ENCODE data around the gene RASSF4. TPM values are rescaled to one million over a fixed set of nuclear protein-coding genes. Genes with fewer than 3 reads are reported as not detected.

The RASSF4 gene
- total RNA-seq, 1 donor from 2014 or later, result 608 TPM

DNA sequence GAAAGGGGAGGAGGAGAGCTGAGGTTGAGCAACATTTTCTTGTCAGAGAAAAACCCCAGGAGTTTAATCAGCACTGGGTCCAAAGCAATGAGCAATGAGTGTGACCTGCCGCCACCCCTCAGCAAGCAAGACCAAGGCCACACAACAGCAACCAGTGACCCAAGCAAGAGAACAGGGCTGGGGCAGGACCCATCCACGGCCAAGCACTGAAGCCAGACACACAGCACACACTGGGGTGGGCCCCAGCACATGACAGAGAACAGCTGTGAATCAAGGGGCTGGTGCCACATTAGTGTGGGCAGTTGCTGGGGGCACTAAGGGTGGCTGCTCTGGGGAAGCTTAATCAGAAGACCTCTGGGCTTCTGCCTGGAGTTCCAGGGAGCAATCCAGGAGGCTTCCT is 32.2 kb upstream of the RASSF4 start:
- DNase-seq (ENCODE audit: low read depth), result peak; percentile 81

DNA sequence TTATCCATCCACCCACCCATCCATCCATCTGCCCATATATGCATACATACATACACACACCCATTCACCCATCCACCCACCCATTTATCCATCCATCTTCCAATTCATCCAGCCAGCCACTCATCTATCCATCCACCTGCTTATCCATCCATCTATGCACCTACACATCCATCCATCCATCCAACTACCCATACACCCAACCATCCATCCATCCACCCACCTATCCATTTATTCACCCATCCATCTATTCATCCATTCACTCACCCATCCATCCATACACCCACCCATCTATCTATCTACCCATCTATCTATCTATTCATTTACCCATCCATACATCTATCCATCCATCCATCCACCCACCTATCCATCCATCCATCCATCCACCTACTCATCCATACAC is 31.1 kb upstream of the RASSF4 start:
- no peak for DNase-seq (ENCODE audit: low read depth)

GRCh38 chr10:44929356-44930255 is 30.0 kb upstream of the RASSF4 start:
- DNase-seq (ENCODE audit: low read depth), result no peak

DNA sequence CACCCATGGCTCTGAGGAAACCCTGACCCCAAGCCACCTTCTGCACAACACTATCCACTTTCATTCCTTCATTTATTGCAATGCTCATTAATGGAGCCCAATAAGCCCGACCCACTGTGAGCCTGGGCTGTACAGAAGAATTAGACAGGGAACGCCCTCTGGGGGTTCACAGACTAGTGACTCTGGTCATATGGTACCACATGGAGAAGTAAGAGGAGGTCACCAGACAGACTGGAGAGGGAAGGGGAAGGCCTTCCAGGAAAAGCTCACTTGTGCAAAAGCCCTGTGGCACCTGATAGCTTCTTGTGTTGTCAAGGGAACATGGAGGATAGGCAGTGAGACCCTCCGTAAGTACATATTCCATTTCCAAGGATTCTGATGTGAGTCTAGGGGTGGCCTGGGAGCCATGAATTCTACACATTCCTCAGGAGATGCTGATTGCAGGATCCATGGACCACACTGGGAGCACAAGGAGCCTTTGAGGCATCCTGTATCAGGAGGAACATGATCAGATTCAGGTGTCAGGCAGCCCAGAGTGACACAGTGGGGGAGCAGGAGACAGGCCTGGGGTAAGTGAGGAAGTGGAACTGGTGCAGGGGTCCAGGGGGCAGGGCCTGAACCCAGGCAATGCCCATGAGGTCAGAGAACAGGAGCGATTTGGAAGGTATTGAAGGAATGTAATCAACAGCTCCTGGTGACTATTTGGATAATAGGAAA is 28.5 kb upstream of the RASSF4 start:
- no peak for DNase-seq (ENCODE audit: low read depth)

GRCh38 chr10:44931621-44932516 is 27.7 kb upstream of the RASSF4 start:
- DNase-seq (ENCODE audit: low read depth), result no peak

GRCh38 chr10:44932517-44933450 is 26.8 kb upstream of the RASSF4 start:
- DNase-seq (ENCODE audit: low read depth), result peak; percentile 91

GRCh38 chr10:44933451-44934321 is 25.9 kb upstream of the RASSF4 start:
- no peak for DNase-seq (ENCODE audit: low read depth)

- DNase-seq (ENCODE audit: low read depth), result no peak
Measured at GRCh38 chr10:44934416-44935200, 25.0 kb upstream of the RASSF4 start.

GRCh38 chr10:44935201-44935965 is 24.2 kb upstream of the RASSF4 start:
- peak; percentile 99 for DNase-seq (ENCODE audit: low read depth)

DNA sequence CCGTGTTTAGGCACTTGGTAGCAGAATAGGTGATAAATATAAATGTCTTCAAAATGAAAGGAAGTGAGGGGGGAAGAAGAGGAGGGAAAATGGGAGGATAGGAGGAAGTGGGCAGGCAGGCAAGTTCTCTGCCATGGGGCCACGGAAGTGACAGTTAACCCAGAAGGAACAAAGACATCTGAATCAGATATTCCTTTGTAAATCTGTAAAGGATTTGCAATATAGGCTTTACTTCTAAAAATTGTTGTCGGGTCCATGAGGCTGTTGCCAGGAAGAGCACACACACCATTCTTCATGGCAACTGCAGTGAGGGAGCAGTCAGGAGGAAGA is 23.7 kb upstream of the RASSF4 start:
- DNase-seq (ENCODE audit: low read depth), result no peak

- no peak for DNase-seq (ENCODE audit: low read depth)
Measured at GRCh38 chr10:44936314-44936975, 23.2 kb upstream of the RASSF4 start.

DNA sequence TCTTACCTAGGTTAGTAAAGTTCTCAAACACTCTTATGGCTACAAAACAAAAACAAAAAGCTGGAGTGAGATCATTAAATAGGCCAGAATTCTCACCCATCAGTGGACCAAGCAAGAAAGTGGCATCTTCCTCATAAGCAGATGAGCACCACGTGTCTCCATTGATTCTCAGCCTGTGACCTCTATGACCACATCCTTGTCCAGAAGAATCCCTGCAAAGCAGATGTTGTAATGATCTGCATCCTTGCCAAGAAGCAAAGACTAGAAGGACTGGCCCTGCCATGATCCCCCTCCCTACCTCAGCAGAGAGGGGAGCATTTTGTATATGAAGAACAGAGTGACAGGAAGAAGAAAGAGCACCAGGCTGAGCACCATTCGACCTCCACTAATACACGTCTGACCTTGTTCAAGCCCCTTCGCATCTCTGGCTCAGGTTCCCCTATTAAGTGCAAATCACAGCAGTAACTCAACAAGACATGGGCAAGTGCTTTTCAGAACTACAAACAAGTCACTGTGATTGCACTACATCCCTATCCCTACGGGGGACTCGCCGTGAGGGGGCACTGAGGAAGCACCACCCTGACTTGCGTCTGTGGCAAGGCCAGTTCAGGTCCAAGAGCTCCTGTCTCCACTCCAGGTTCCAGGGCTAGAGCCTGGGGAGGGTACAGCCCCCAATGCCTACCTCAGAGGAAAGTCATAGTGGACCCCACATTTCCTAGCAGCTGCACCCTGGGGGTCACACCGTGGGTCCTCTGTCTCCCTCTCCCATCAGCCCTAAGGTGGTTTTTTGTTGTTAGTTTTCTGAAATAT is 22.2 kb upstream of the RASSF4 start:
- DNase-seq (ENCODE audit: low read depth), result peak; percentile 65

DNA sequence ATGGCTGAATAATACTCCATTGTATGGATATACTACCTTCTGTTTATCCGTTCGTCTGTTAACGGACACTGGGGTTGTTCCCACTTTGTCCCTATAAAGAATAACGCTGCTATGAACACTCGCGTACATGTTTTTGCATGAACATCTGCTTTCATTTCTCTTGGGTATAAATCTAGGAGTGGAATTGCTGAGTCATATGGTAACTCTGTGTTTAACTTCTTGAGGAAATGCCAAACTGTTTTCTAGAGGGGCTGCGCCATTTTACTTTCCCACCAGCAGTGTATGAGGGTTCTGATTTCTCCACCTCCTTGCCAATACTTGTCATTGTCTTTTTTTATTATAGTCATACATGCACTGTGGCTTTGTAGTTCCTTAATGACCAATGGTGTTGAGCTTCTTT is 20.6 kb upstream of the RASSF4 start:
- DNase-seq (ENCODE audit: low read depth), result no peak

DNA sequence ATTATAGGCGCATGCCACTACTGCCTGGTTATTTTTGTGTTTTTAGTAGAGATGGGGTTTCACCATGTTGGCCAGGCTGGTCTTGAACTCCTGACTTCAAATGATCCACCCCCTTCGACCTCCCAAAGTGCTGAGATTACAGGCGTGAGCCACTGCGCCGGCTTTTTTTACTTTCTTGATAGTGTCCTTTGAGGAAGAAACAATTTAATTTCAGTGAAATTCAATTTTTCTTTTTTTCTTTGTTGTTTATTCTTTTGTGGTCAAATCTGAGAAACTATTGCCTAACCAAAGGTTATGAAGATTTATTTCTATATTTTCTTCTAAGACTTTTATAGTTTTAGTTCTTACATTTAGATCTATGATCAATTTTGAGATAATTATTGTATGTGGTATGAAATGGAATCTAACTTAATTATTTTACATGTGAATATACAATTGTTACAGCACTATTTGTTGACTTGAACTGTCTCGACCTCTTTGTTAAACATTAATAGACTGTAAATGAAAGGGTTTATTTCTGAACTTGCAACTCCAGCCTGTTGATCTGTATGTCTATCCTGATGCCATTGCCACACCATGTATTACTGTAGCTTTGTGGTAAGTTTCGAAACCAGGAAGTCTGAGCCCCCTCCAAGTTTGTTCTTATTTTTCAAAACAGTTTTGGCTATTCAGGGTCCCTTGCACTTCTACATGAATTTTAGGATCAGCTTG is 19.8 kb upstream of the RASSF4 start:
- no peak for DNase-seq (ENCODE audit: low read depth)

DNA sequence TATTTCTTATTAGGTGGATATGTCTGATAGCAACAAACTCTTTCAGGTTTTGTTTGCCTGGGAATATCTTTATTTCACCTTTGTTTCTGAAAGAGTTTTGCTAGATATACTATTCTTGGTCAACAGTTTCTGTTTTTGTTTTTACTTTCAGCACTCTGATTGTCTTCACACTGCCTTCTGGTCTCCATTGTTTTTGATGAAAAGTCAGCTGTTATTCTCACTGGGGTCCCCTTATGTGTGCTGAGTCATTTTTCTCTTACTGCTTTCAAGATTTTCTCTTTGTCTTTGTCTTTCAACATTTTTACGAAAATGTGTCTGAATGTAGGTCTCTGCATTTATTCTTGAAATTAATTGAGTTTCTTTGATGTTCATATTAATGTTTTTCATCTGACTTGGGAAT is 15.2 kb upstream of the RASSF4 start:
- no peak for DNase-seq (ENCODE audit: low read depth)

DNA sequence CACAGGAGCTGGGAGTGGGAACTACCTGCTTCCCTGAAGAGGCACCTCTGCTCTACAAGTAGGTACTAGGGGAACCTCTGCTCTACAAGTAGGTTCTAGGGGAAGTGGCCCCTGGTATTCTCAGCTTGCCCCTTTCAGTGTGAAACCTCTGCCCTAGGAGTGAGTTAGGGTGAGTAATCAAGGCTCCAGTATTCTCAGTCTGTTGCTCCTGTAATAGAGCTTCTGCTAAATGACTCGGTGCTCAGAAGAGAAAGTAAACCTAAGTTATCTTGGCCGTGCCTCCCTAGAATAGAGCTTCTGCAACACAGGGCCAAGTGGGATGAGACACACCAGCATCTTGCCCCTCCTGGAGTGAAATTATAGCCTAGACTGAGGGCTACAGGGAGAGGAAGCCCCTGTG is 13.4 kb upstream of the RASSF4 start:
- DNase-seq (ENCODE audit: low read depth), result peak; percentile 61

All from myocyte (in vitro differentiated cells).